Gastroesophageal sphincter (tissue), 4 donors: ENCODE results near the gene P4HTM. TPM values are rescaled to one million over a fixed set of nuclear protein-coding genes. Genes with fewer than 3 reads are reported as not detected.

Experiments
- ATAC-seq: fragments of 150-250 bp; one replicate; pipeline ENCODE4 v1.9.1; 2016; ENCODE audit warnings: mild to moderate bottlenecking, moderate library complexity
- H3K27ac ChIP-seq, 4 donors: fragments of 200-600 bp; sonication (generic) in 3 of 4; 1 replicate in 3 of 4; 2 replicates in 1 of 4; pipeline ENCODE4 v1.5.1; 2016 to 2019
- H3K27me3 ChIP-seq: fragments of 200-600 bp; sonication (generic); one replicate; pipeline ENCODE4 v1.5.1; 2019
- H3K36me3 ChIP-seq, 2 donors: fragments of 200-600 bp; sonication (generic); one replicate each; pipeline ENCODE4 v1.5.1; 2019; ENCODE audit warnings: control low read depth in 1 of 2
- H3K4me1 ChIP-seq, 3 donors: fragments of 200-600 bp; sonication (generic); 1 replicate in 2 of 3; 2 replicates in 1 of 3; pipeline ENCODE4 v1.5.1; 2016 to 2019; ENCODE audit warnings: control low read depth in 2 of 3
- H3K4me3 ChIP-seq, 2 donors: fragments of 200-600 bp; sonication (generic); one replicate each; pipeline ENCODE4 v1.5.1; 2019; ENCODE audit warnings: mild to moderate bottlenecking in 1 of 2, moderate library complexity in 1 of 2
- H3K9me3 ChIP-seq, 3 donors: fragments of 200-600 bp; sonication (generic); one replicate each; pipeline ENCODE4 v1.5.1; 2017 to 2019; ENCODE audit warnings: control low read depth in 2 of 3
- CTCF ChIP-seq, 4 experiments: fragments of 200-600 bp in 2 of 4; fragments of 450-650 bp in 2 of 4; sonication (generic) in 1 of 4; IDR thresholded peaks; one replicate each; pipeline ENCODE4 v1.5.1; 2017 to 2019; ENCODE audit warnings: antibody characterized with exemption in 4 of 4, mild to moderate bottlenecking in 2 of 4, moderate library complexity in 2 of 4
- EP300 ChIP-seq: sonication (generic); formaldehyde crosslinking; IDR thresholded peaks from one replicate; pipeline ENCODE4 v1.6.1; 2017; ENCODE audit warnings: antibody characterized with exemption, mild to moderate bottlenecking
- POLR2A ChIP-seq, 2 donors: fragments of 450-650 bp; IDR thresholded peaks; one replicate each; pipeline ENCODE4 v1.6.1; 2017; ENCODE audit warnings: antibody characterized with exemption in 2 of 2, mild to moderate bottlenecking in 2 of 2, moderate library complexity in 1 of 2
- POLR2AphosphoS5 ChIP-seq: sonication (generic); formaldehyde crosslinking; IDR thresholded peaks from one replicate; pipeline ENCODE4 v1.6.1; 2017; ENCODE audit warnings: antibody characterized with exemption
- WGBS, 2 donors: methylation state at CpG; one replicate each; pipeline ENCODE4 v1.1.5; 2018; ENCODE audit warnings: low coverage in 1 of 2; 5-methylcytosine and 5-hydroxymethylcytosine counted together
- total RNA-seq, 4 donors: library from RNA; depleted of rRNA; stranded (reverse); fragments of >200 nt; gene quantifications; one replicate each; pipeline ENCODE4 v1.1.0, GENCODE V29; 2016

P4HTM gene
- total RNA-seq, 4 donors from 2014 or later: 29.1 to 38.9 (median 35.2) TPM

DNA sequence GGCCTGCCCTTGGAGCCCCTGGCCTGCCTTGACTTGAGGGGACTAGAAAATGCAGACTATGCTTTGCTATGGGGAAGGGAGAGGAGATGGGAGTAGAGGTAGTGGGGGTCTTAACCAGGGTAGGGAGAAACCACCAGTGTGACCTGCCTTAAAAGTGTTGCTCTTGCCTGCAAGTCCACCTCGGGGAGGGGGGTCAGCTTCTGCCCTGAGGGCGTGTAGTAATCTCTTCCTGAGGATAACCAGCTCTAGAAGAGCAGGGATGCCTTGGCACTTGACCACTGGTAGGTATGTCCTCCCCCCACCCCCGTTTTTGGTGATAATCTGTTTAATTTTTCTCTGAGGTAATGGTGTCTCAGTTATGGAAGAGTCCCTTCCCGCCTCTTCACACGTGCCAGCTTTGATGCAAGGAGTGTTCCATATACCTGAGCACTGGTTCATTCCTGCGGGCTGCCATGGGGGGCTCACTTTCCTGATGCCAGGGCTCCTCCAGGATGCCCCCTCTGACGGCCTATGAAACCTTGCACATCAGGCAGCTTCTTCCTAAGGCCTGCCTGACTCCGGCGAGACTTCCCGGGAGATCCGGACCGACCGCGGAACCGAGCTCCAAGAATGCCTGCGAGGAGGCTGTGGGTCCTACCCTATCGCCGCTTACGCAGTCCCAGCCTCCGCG is 780 bp upstream of the P4HTM start:
- no peaks in the 10 kb centered on the region for H3K27me3 ChIP-seq
- whole genome bisulfite sequencing, 2 donors: 10 to 12% methylated on average over 4 to 5 of the region's 21 CpGs
- H3K27ac ChIP-seq: peak overlapping the region; percentile 80 to 98 (median 96)
- TF ChIP-seq EP300 (no peak), POLR2A (IDR thresholded peaks at IDR 0.05) (no peak), POLR2AphosphoS5 (no peak), CTCF (IDR thresholded peaks at IDR 0.05) (no peak)
- peaks cover 0 to 33% of the 10 kb centered on the region in 2 donors for H3K36me3 ChIP-seq
- peak overlapping the region; percentile 72 to 92 for H3K4me3 ChIP-seq
- H3K4me1 ChIP-seq: peaks cover 3 to 45% (median 15%) of the 10 kb centered on the region in 3 donors
- H3K9me3 ChIP-seq: no peaks in the 10 kb centered on the region
- ATAC-seq: peak; percentile 0

GRCh38 chr3:48990636-48991469 is 812 bp downstream of the P4HTM start:
- WGBS, 2 donors: 25% methylated on average over 7 of the region's 40 CpGs; no CpG with 5 or more reads in 1 of the 2 donors
- peak; percentile 10 for ATAC-seq
- H3K9me3 ChIP-seq: no peaks in the 10 kb centered on the region
- H3K4me1 ChIP-seq: peaks cover 3 to 45% (median 15%) of the 10 kb centered on the region in 3 donors
- peak overlapping the region; percentile 72 to 92 for H3K4me3 ChIP-seq
- H3K27ac ChIP-seq: peak overlapping the region; percentile 80 to 98 (median 96)
- no peaks in the 10 kb centered on the region for H3K27me3 ChIP-seq
- H3K36me3 ChIP-seq: peaks cover 0 to 31% of the 10 kb centered on the region in 2 donors
- TF ChIP-seq CTCF (IDR thresholded peaks at IDR 0.05) (no peak), POLR2A (IDR thresholded peaks at IDR 0.05) (no peak), POLR2AphosphoS5 (no peak), EP300 (no peak)

- Histone ChIP-seq H3K4me3 (peak overlapping the region in 1 of 2 donors; percentile 92), H3K9me3 (no peaks in the 10 kb centered on the region), H3K27ac (peak overlapping the region in 3 of 4 donors; percentile 96 to 98 (median 96)), H3K36me3 (peaks cover 0 to 31% of the 10 kb centered on the region in 2 donors), H3K4me1 (peaks cover 3 to 45% (median 15%) of the 10 kb centered on the region in 3 donors), H3K27me3 (no peaks in the 10 kb centered on the region)
- 48 to 75% methylated on average over 2 to 3 of the region's 5 CpGs for WGBS, 2 donors
- ATAC-seq: no peak
- no peak for TF ChIP-seq POLR2AphosphoS5
- TF ChIP-seq EP300: no peak
- no peak for TF ChIP-seq CTCF (IDR thresholded peaks at IDR 0.05)
- TF ChIP-seq POLR2A (IDR thresholded peaks at IDR 0.05): no peak
These were observed 2.0 kb downstream of the P4HTM start for GRCh38 chr3:48991851-48992545.

DNA sequence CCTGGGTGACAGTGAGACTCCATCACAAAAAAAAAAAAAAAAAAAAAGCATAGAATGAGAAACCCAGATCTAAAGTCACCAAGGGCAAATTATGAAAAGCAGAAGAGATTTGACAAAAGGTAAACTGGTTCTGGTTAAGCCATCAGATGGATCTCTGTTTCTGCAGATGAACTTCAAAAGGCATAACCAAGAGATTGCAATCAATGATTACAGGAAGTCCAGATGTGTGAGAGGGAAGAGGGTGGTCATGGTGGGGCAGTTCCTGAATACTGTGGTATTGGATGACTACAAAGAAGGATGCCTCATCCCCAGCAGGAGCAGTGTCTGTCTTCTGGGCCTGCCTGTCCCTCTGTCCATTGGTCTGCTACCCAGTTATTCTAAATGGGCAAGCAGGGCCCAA is 3.8 kb downstream of the P4HTM start:
- H3K27me3 ChIP-seq: no peaks in the 10 kb centered on the region
- peaks cover 3 to 32% (median 14%) of the 10 kb centered on the region in 3 donors for H3K4me1 ChIP-seq
- no peak for ATAC-seq
- peaks cover 0 to 44% of the 10 kb centered on the region in 2 donors for H3K36me3 ChIP-seq
- H3K4me3 ChIP-seq: no peak overlapping the region
- H3K9me3 ChIP-seq: no peaks in the 10 kb centered on the region
- H3K27ac ChIP-seq: no peak overlapping the region
- TF ChIP-seq EP300: no peak
- TF ChIP-seq POLR2A (IDR thresholded peaks at IDR 0.05): no peak
- no peak for TF ChIP-seq CTCF (IDR thresholded peaks at IDR 0.05)
- TF ChIP-seq POLR2AphosphoS5: no peak
